HepG2 (cell line): Measurements from ENCODE around the gene CES5A. TPM values are rescaled to one million over a fixed set of nuclear protein-coding genes. Genes with fewer than 3 reads are reported as not detected.
"Not testable (repeated sequence)": the region's sequence is repeated elsewhere in the genome, so short reads cannot be mapped to it uniquely, and the experiment has no call there.

Source experiments
- ATAC-seq: fragments of 200-7000 bp; cut with Tn5 transposase; 3 replicates; pipeline ENCODE4 v1.9.1; 2020; ENCODE audit warnings: mild to moderate bottlenecking, moderate library complexity
- BruUV-seq: library from RNA; stranded (reverse); fragments of 400-500 nt; replicated peaks from 2 replicates; lab custom pipeline; 2021; lab: Mats Ljungman, UMichigan
- CTCF ChIA-PET: fragments of 300-600 bp; formaldehyde crosslinking; extraction: SDS; loops from one replicate; lab custom pipeline; 2021; ENCODE audit warnings: low total read pairs, inconsistent platforms, low intra/inter-chr PET ratio; lab: Yijun Ruan, JAX
- POLR2A ChIA-PET: fragments of 350-600 bp; sonication (Branson Sonifier 250); formaldehyde crosslinking; loops from one replicate; lab custom pipeline; 2020; ENCODE audit warnings: antibody characterized with exemption, inconsistent platforms; lab: Yijun Ruan, JAX
- DNase-seq: peaks from one replicate; pipeline ENCODE4 v3.0.0-alpha.2; 2015; ENCODE audit warnings: low spot score
- FAIRE-seq: peaks from 3 replicates; lab custom pipeline; 2011; peaks lifted over from hg19 to GRCh38; lab: Jason Lieb, UNC
- H2AFZ ChIP-seq: one replicate; pipeline ENCODE4 v1.6.1; 2011; ENCODE audit warnings: low read length, inconsistent platforms
- H3K27ac ChIP-seq: fragments of 300-600 bp; 3 replicates; pipeline ENCODE4 v1.8.0; 2011; ENCODE audit warnings: mixed run types, mild to moderate bottlenecking, mixed read lengths, low read length, inconsistent platforms; ENCODE audit not compliant: insufficient read depth; ENCODE audit errors: extremely low read length
- H3K27me3 ChIP-seq, 2 experiments: fragments of 200-600 bp in 1 of 2; 2 replicates in 1 of 2; 3 replicates in 1 of 2; pipeline versions ENCODE4 v1.6.0 to v1.8.0; 2011; ENCODE audit warnings: low read length in 2 of 2, mild to moderate bottlenecking in 2 of 2, moderate library complexity in 2 of 2, inconsistent platforms in 1 of 2; ENCODE audit not compliant: insufficient read depth in 2 of 2, control insufficient read depth in 1 of 2
- H3K36me3 ChIP-seq, 2 experiments: fragments of 200-600 bp in 1 of 2; replicated peaks in 1 of 2; 2 replicates in 1 of 2; 3 replicates in 1 of 2; pipeline versions ENCODE4 v1.5.1 to v1.8.0; 2011; ENCODE audit warnings: low read length in 2 of 2, inconsistent platforms in 1 of 2; ENCODE audit not compliant: insufficient read depth in 2 of 2, control insufficient read depth in 1 of 2
- H3K4me1 ChIP-seq: 2 replicates; pipeline ENCODE4 v1.5.1; 2012; ENCODE audit warnings: low read length, inconsistent platforms; ENCODE audit not compliant: insufficient read depth
- H3K4me2 ChIP-seq: 2 replicates; pipeline ENCODE4 v1.6.0; 2011; ENCODE audit warnings: low read depth, low read length, inconsistent platforms
- H3K4me3 ChIP-seq, 3 experiments: fragments of 200-600 bp in 1 of 3; sonication (generic), shearing (Covaris generic) in 1 of 3; replicated peaks in 1 of 3; 2 replicates each; pipeline ENCODE4 v1.5.1; 2011 to 2016; ENCODE audit warnings: low read length in 3 of 3, inconsistent platforms in 2 of 3, low read depth in 2 of 3, mild to moderate bottlenecking in 2 of 3, control low read depth in 1 of 3, mixed read lengths in 1 of 3; ENCODE audit not compliant: insufficient read depth in 1 of 3
- H3K79me2 ChIP-seq: one replicate; pipeline ENCODE4 v1.6.1; 2011; ENCODE audit warnings: low read length, inconsistent platforms; ENCODE audit not compliant: insufficient read depth
- H3K9ac ChIP-seq: 2 replicates; pipeline ENCODE4 v1.6.0; 2011; ENCODE audit warnings: mild to moderate bottlenecking, low read depth, low read length, inconsistent platforms; ENCODE audit not compliant: insufficient read depth
- H3K9me3 ChIP-seq: 2 replicates; pipeline ENCODE4 v1.5.1; 2012; ENCODE audit warnings: mild to moderate bottlenecking, low read length
- H4K20me1 ChIP-seq: 2 replicates; pipeline ENCODE4 v1.6.0; 2011; ENCODE audit warnings: inconsistent platforms, mild to moderate bottlenecking, low read length, moderate library complexity; ENCODE audit not compliant: insufficient read depth
- CCDC6 ChIP-seq: sonication (generic); formaldehyde crosslinking; IDR thresholded peaks from 2 replicates; pipeline ENCODE4 v1.8.1; 2022; ENCODE audit warnings: mild to moderate bottlenecking, missing genetic modification reagents, moderate library complexity
- WGBS: methylation state at CpG from one replicate; pipeline ENCODE4 v1.1.6; 2017; ENCODE audit warnings: low lambda C conversion rate; 5-methylcytosine and 5-hydroxymethylcytosine counted together
- in situ Hi-C: cut with HindIII; loops from 2 replicates; pipeline ENCODE4 v1.10.0; 2017; ENCODE audit warnings: low pct_unique_long_range_greater_than_20kb; ENCODE audit not compliant: extremely low pct_ligation_motif_present
- intact Hi-C: fragments of 100-400 bp; cut with micrococcal nuclease; formaldehyde crosslinking; loops from one replicate; pipeline ENCODE4 v1.10.0; 2022; ENCODE audit not compliant: unreplicated experiment
- polyA plus RNA-seq, 8 experiments: library from polyadenylated mRNA; depleted of rRNA in 3 of 8; stranded (reverse) in 7 of 8; unstranded in 1 of 8; fragments of >200 nt; fragmentation: Illumina TruSeq in 4 of 8; extraction: Trizol in 4 of 8; gene quantifications; 2 replicates each; pipeline versions ENCODE4 v1.2.1 to v1.2.3, GENCODE V29; 2011 to 2016; ENCODE audit warnings: low read depth in 4 of 8, missing spikeins in 1 of 8, mixed read lengths in 1 of 8; ENCODE audit not compliant: insufficient read depth in 1 of 8
- total RNA-seq, 5 experiments: library from RNA; depleted of rRNA; stranded (reverse); fragments of >200 nt; fragmentation: Illumina TruSeq; extraction: Trizol; gene quantifications; 2 replicates each; pipeline ENCODE4 v1.2.3, GENCODE V29; 2016; ENCODE audit warnings: low read depth in 1 of 5

Gene CES5A
- total and polyA plus RNA-seq, 2 of the 13 experiments (the other 11 are each of a cell fraction or from before 2014, with no cell fraction given), result not detected

DNA sequence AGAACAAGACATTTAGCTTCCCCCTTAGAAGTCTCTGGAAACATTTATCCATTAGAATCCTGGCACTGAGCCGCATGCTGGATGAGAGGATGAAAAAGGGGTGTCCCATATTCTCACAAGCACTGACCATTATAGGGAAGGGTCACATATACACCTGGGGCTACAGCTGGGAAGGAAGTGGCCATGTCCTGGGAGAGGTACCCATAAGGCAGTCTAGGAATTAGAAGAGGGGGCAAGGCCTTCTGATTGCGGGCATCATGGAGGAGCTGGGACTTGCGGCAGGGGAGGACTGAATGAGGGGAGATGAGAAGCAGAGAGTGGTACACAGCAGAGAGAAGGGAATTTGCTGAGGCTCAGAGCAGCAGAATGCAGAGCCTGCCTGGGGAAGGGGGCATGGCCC is 45.9 kb downstream of the CES5A start:
- H3K9ac ChIP-seq, FAIRE-seq, H2AFZ ChIP-seq, DNase-seq, H3K79me2 ChIP-seq, intact Hi-C loops, CTCF ChIA-PET, ATAC-seq, in situ Hi-C loops, H3K27me3 ChIP-seq, H3K4me3 ChIP-seq, H3K4me2 ChIP-seq, BruUV-seq, H4K20me1 ChIP-seq, H3K27ac ChIP-seq, H3K9me3 ChIP-seq, POLR2A ChIA-PET: not testable (repeated sequence)
- H3K4me1 ChIP-seq, result peaks cover 29% of the 10 kb centered on the region
- H3K36me3 ChIP-seq, result peaks cover 6 to 32% of the 10 kb centered on the region in 2 experiments; a peak in 4 of 5 replicates
- over 99% methylated on average over 3 of the region's 3 CpGs for whole genome bisulfite sequencing

DNA sequence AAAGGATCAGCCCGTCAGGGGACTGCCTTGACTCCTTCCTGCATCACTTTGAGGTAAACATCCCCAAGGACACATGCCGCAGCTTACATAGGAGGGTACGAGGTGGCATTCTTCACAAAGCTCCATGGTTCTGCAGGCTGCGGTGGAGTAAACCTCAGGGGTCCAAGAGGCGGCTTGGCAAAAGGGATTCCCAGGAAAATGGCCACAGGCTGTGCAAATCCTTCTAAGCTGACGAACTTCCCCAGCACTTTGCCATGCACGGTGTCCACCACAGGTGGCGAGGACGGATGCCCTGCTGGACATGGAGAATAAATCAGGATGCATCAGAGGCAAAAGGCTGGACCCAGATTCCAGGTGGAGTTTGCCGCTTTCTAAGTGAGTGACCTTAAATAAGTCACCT is 46.5 kb downstream of the CES5A start:
- POLR2A ChIA-PET, result no interaction called here
- H3K36me3 ChIP-seq, result peaks cover 6 to 32% of the 10 kb centered on the region in 2 experiments; a peak in 4 of 5 replicates
- CTCF ChIA-PET, result no interaction called here
- H4K20me1 ChIP-seq, result no peaks in the 10 kb centered on the region
- no peak overlapping the region for H3K4me3 ChIP-seq
- H3K9ac ChIP-seq, result no peak overlapping the region
- H3K4me2 ChIP-seq, result no peak overlapping the region
- no peaks in the 10 kb centered on the region for H3K79me2 ChIP-seq
- TF ChIP-seq CCDC6 (CRISPR knock-in tag), result no peak
- in situ Hi-C loops, result no loop called here
- FAIRE-seq (no peak), ATAC-seq (no peak), DNase-seq (no peak)
- peaks cover 23% of the 10 kb centered on the region for H3K4me1 ChIP-seq
- BruUV-seq, result no TSS peak
- no peaks in the 10 kb centered on the region for H3K9me3 ChIP-seq
- intact Hi-C loops, result no loop called here
- H3K27ac ChIP-seq, result no peak overlapping the region
- WGBS, result 83% methylated on average over 10 of the region's 10 CpGs
- no peak overlapping the region for H2AFZ ChIP-seq
- no peaks in the 10 kb centered on the region for H3K27me3 ChIP-seq
